Measurements from ENCODE around the gene UBXN2A. TPM values are rescaled to one million over a fixed set of nuclear protein-coding genes. Genes with fewer than 3 reads are reported as not detected.

The UBXN2A gene
- total RNA-seq, 1 donor from 2014 or later, result 30.3 TPM

- DNase-seq (ENCODE audit: low spot score) (no peak), ATAC-seq (no peak)
- intact Hi-C loops (cut with DNase I), result no loop called here
These were observed 112.7 kb downstream of the UBXN2A start for GRCh38 chr2:24052951-24053350.

Other genes with a start within 250 kb of the UBXN2A start
- 42.2 TPM for gene ATAD2B, start 13.3 kb upstream of the UBXN2A start, total RNA-seq
- gene MFSD2B, start 69.6 kb downstream of the UBXN2A start, total RNA-seq, result 0.67 TPM
- gene WDCP, start 106.9 kb downstream of the UBXN2A start, total RNA-seq, result 11.8 TPM
- gene FKBP1B, start 109.3 kb downstream of the UBXN2A start, total RNA-seq, result 11.1 TPM
- 62.5 TPM for gene SF3B6, start 135.9 kb downstream of the UBXN2A start, total RNA-seq
- gene TP53I3, start 144.4 kb downstream of the UBXN2A start, total RNA-seq, result 25.3 TPM
- gene PFN4, start 182.9 kb downstream of the UBXN2A start, total RNA-seq, result 1.5 TPM
- gene FAM228B, start 183.0 kb downstream of the UBXN2A start, total RNA-seq, result 61.4 TPM
- gene FAM228A, start 234.6 kb downstream of the UBXN2A start, total RNA-seq, result 3.9 TPM

Data from sciatic nerve (tissue), 2 donors.